Mononuclear cell (primary cell): Measurements from ENCODE around the gene DOCK4. TPM values are rescaled to one million over a fixed set of nuclear protein-coding genes. Genes with fewer than 3 reads are reported as not detected.

Source experiments
- H3K27me3 ChIP-seq: 2 replicates; pipeline ENCODE4 v1.6.0; 2011; ENCODE audit warnings: low read length, control low read depth; ENCODE audit not compliant: insufficient read depth
- H3K4me1 ChIP-seq: 2 replicates; pipeline ENCODE4 v1.5.1; 2011; ENCODE audit warnings: mild to moderate bottlenecking, low read length, control low read depth; ENCODE audit not compliant: insufficient read depth
- H3K4me3 ChIP-seq: 2 replicates; pipeline ENCODE4 v1.5.1; 2011; ENCODE audit warnings: mild to moderate bottlenecking, low read length, moderate library complexity
- H3K9me3 ChIP-seq: 2 replicates; pipeline ENCODE4 v1.5.1; 2011; ENCODE audit warnings: low read depth, mild to moderate bottlenecking, control low read depth, low read length
- total RNA-seq: library from RNA; depleted of rRNA; stranded (reverse); fragments of >200 nt; gene quantifications from one replicate; pipeline ENCODE4 v1.2.3, GENCODE V29; 2012

DOCK4 gene
- total RNA-seq, 1 donor = 5.6 TPM

DNA sequence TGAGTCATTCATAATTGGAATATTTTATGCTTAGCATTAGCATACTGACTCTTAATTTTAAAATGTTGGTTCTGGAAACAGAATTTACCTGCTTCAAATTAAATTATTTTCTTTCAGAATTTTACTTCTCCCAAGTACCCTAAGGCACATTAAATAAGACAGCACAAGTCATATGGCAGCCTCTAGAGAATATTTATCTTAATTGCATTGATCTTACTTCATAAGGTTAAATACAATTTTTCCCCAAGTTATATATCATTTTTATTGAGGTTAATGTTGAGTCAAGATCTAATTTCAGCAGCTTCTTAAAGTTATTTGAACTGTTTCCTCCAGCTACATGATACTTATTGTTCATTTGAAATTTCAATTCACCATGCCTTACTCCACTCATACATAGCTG, 520.9 kb downstream of the DOCK4 start:
- no peaks in the 10 kb centered on the region for H3K4me1 ChIP-seq
- H3K4me3 ChIP-seq = no peak overlapping the region
- no peaks in the 10 kb centered on the region for H3K9me3 ChIP-seq
- H3K27me3 ChIP-seq = no peaks in the 10 kb centered on the region

DNA sequence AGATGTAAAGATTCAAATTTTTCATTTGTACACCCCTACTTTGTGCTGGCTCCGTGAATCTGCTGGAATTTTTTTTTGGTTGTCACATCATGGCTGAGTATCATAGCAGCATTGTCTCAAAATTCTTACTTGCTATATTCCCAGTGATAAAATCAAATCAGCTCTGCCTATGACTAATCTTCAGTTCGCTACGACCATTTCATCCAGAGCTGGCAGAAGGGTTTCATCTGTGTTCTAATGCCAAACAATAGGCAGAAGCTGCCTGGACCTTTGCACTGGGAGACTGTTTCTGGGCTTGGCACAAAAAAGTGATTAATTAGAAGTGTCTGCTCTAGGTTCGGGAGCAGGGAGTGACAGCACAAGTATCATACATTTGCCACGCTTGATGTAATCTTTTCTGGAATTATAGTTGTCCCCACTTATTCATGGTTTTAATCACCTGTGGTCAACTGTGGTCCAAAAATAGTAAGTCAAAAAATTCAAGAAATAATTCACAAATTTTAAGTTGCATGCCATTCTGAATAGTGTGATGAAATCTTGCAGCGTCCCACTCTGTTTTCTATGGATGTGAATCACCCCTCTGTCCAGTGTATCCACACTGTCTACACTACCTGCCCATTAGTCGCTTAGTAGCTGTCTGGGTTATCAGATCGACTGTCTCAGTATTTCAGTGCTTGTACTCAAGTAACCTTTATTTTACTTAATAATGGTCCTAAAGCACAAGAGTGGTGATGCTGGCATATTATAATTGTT, 523.4 kb downstream of the DOCK4 start:
- Histone ChIP-seq H3K4me3 (no peak overlapping the region), H3K9me3 (no peaks in the 10 kb centered on the region), H3K27me3 (no peaks in the 10 kb centered on the region), H3K4me1 (no peaks in the 10 kb centered on the region)

DNA sequence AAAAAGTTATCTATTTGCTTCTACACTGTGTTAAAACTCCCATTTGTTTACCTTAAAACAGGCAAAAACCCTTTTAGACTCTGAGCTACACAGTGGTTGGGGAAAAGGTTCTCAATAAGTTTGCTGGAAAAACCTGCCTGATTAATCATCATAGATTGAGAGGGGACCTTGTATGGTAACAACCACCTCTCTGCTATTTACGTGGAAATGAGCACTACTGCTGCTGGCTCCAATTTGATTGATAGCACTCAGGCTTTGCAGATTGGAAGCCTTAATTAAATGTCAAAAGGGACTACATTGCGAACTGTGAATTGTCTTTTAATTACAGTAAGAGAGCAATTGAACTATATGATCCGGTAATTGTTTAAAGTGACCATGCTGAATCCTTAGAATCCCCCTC, 525.0 kb downstream of the DOCK4 start:
- Histone ChIP-seq H3K9me3 (no peaks in the 10 kb centered on the region), H3K27me3 (no peaks in the 10 kb centered on the region)

DNA sequence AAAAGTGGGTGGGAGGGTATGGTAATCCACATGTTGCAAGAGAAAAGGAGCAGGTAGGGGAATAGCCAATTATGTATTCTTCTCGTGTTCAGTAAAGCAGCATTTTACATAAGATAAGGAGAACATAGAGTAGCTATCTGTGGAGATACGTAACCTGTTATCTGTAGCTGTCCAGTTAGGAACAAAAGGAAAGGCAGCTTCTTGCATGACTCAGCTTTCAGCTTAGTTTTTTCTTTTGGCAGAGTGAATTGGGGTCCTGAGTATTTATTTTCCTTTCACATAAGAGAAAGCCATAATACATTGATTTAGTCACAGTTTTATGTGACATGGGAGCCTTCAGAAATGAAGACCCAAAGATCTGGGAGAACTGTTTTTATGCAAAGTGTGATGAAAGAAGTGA, 527.2 kb downstream of the DOCK4 start:
- Histone ChIP-seq H3K27me3 (no peaks in the 10 kb centered on the region), H3K4me3 (no peak overlapping the region), H3K4me1 (no peaks in the 10 kb centered on the region), H3K9me3 (no peaks in the 10 kb centered on the region)

More for the DNA sequence above, 525.0 kb downstream of the DOCK4 start:
- Histone ChIP-seq H3K4me3 (no peak overlapping the region), H3K4me1 (no peaks in the 10 kb centered on the region)

DNA sequence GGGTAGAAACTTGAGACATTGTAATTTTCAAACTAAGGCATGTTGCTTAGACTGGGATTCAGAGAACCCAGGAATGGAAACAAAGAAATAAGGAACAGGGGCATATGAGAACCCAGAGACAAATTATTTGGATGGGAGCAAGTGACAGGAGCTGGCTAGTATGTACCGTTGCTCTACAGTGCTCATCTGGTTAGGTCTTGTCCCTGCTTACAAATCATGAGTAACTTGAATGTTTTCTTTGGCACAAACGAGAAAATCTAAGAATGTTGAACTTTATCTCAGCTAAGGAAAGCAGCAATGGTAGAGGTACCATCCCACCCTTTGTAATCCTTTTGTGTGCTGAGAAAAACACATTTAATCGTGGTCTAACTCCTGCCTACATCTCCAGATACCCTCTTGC, 527.9 kb downstream of the DOCK4 start:
- H3K9me3 ChIP-seq = no peaks in the 10 kb centered on the region
- H3K4me1 ChIP-seq = no peaks in the 10 kb centered on the region

DNA sequence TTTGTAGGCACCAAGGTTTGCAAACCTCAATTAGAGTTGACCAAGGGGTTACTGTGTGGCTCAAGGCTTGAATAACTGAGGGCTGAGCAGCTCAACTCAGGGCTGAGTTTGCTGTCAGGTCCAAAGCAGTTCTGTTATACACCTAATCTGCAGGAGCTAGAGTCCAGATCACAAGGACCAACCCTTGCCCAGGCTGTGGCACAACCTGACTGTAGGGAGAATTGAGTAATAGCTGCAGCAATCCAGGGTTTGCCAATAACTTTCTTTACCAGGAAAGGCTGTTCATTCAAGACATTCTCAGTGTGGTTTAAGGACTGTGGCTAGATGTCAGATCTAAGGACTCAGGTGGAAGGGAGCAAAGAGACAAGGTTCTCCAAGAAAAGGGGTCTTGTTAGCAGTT, 528.4 kb downstream of the DOCK4 start:
- Histone ChIP-seq H3K4me3 (no peak overlapping the region), H3K27me3 (no peaks in the 10 kb centered on the region), H3K4me1 (no peaks in the 10 kb centered on the region), H3K9me3 (no peaks in the 10 kb centered on the region)

More for the DNA sequence above, 527.9 kb downstream of the DOCK4 start:
- Histone ChIP-seq H3K4me3 (no peak overlapping the region), H3K27me3 (no peaks in the 10 kb centered on the region)

DNA sequence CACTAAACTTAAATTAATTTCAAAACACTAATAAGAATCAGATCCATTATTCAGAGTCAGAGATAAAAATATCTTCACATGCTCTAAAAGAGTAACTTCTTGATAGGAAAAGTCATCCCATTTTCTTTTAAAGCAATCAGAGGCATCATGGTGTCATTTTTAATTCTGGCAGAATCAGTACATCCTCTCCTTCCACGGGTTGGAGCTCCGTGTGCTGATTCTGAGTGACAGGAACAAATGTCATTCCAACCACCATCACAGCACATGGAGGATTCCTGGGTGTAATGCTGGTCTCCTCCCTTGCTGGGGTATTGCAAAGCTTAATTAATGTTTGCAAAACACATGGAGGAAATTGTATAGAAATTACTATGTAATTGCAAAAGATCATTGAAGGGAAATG, 529.4 kb downstream of the DOCK4 start:
- no peaks in the 10 kb centered on the region for H3K4me1 ChIP-seq
- no peaks in the 10 kb centered on the region for H3K9me3 ChIP-seq
- H3K27me3 ChIP-seq = no peaks in the 10 kb centered on the region
- no peak overlapping the region for H3K4me3 ChIP-seq

Other genes with a start within 250 kb of the DOCK4 start
- gene ZNF277, start 296 bp upstream of the DOCK4 start, total RNA-seq = 62.8 TPM
- 180 TPM for gene IFRD1, start 244.1 kb upstream of the DOCK4 start, total RNA-seq